ENCODE measurements around the gene ITIH4.

Gene ITIH4

DNA sequence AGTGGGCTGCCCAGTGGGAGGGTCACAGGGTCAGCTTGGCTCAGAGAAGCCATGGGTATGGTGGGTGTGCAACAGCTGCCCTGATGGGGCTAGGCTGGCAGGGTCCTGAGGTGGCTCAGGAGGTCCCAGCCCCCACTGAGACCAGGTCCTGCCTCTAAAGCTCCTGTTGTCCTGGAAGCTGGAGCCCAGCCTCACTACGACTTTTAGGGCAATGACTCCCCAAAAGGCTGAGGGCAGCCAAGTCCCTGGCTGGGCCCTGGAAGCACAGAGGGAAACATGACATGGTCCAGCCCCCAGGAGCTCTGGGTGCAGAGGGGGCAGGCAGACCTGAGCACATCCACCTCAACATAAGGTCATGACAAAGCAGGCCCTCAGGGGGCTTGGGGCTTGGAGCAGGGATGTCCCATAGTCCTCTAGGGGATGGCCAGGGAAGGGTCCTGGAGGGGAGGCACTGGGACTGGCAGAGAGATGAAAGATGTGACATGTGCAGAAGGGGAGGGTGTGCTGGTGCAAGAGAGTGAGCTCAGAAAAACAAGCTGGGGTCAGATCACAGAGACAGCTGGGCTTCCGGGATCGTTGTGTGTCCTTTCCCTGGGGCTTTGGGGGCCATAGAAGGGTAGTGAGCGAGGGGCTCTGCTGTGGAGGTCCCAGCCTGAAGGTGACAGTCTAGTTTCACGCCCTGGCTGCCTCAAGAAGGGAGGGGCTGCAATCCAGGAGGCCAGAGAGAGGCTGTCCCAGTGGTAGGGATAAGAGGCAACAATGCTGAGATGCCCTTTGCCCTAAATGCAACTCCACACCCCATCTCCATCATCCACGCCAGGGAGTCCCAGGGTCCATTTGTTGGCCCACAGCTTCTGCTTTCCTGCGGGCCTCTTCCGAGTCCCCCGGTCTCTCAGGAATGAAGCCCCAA lies 36.5 kb downstream of the ITIH4 start:
- TF ChIP-seq SUZ12 (IDR thresholded peaks at IDR 0.05) (no peak), FOXA1 (IDR thresholded peaks at IDR 0.05) (no peak), FOXK2 (IDR thresholded peaks at IDR 0.05) (no peak), L3MBTL2 (conservative IDR thresholded peaks at IDR 0.05) (no peak), BHLHE40 (IDR thresholded peaks at IDR 0.05; ENCODE audit: borderline replicate concordance) (no peak)
- DNase-seq (ENCODE audit: extremely low spot score) = no peak
- CTCF ChIA-PET = interaction anchor here (2.5 kb wide), 1 partner anchor 27 kb away, joined by 10 read pairs; no protein-coding TSS in a partner anchor
- POLR2A ChIA-PET = interaction anchor here (0.8 to 1.6 kb wide), 2 partner anchors 15 to 23 kb away, joined by 3 to 8 read pairs; partner anchors contain the start of gene NEK4

GRCh38 chr3:52792961-52793695 lies 37.3 kb downstream of the ITIH4 start:
- CTCF ChIA-PET = interaction anchor here (1.1 to 2.5 kb wide), 2 partner anchors 28 to 51 kb away, joined by 4 to 10 read pairs; no protein-coding TSS in a partner anchor
- DNase-seq (ENCODE audit: extremely low spot score) = no peak
- TF ChIP-seq TARDBP (IDR thresholded peaks at IDR 0.05) = no peak
- no peak for TF ChIP-seq SUZ12 (IDR thresholded peaks at IDR 0.05)
- TF ChIP-seq HDGF (IDR thresholded peaks at IDR 0.05; ENCODE audit: borderline replicate concordance) = no peak
- no peak for TF ChIP-seq FOXK2 (IDR thresholded peaks at IDR 0.05)
- POLR2A ChIA-PET = interaction anchor here (0.8 to 1.6 kb wide), 2 partner anchors 16 to 22 kb away, joined by 3 to 8 read pairs; partner anchors contain the start of gene NEK4

DNA sequence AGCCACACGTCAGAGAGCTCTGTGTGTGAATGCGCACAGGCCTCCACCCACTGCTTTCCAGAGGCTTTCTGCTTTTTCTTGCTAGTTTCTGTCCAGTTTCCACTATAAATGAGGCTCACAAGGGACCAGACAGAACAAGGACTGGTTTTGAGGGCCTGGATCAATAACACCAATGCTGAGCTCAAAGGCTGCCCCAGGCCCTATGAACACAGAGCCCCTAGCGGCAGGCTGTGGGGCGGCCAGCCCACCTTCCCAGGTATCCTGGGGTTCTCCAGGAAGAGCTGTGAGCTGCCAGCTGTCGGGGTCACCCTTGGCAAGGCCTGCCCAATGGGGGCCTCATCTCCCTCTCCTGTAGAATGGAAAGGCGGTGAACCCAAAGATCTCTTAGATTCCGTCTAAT lies 38.1 kb downstream of the ITIH4 start:
- no peak for DNase-seq (ENCODE audit: extremely low spot score)
- TF ChIP-seq FOXA1 (IDR thresholded peaks at IDR 0.05) (no peak), SUZ12 (IDR thresholded peaks at IDR 0.05) (no peak), BHLHE40 (IDR thresholded peaks at IDR 0.05; ENCODE audit: borderline replicate concordance) (no peak), FOXM1 (IDR thresholded peaks at IDR 0.05; ENCODE audit: borderline replicate concordance) (no peak), TARDBP (IDR thresholded peaks at IDR 0.05) (no peak), HDGF (IDR thresholded peaks at IDR 0.05; ENCODE audit: borderline replicate concordance) (no peak), ELF4 (IDR thresholded peaks at IDR 0.05) (no peak), L3MBTL2 (conservative IDR thresholded peaks at IDR 0.05) (no peak), ARNT (IDR thresholded peaks at IDR 0.05) (no peak), ZNF384 (IDR thresholded peaks at IDR 0.05) (no peak), CTBP1 (IDR thresholded peaks at IDR 0.05; ENCODE audit: borderline replicate concordance) (no peak), FOXK2 (IDR thresholded peaks at IDR 0.05) (no peak), PKNOX1 (IDR thresholded peaks at IDR 0.05) (no peak), NFRKB (IDR thresholded peaks at IDR 0.05) (no peak)
- ChIA-PET POLR2A (interaction anchor here (3.2 kb wide), 1 partner anchor 22 kb away, joined by 13 read pairs; the partner anchor contains the start of gene NEK4), CTCF (interaction anchor here (0.6 to 2.5 kb wide), 3 partner anchors 21 to 50 kb away, joined by 4 to 10 read pairs (median 4); partner anchors contain the start of gene NEK4)

- POLR2A ChIA-PET = interaction anchor here (3.2 kb wide), 1 partner anchor 21 kb away, joined by 13 read pairs; the partner anchor contains the start of gene NEK4
- TF ChIP-seq LEF1 (IDR thresholded peaks at IDR 0.05; ENCODE audit: borderline replicate concordance) (no peak), ZNF384 (IDR thresholded peaks at IDR 0.05) (no peak), HDGF (IDR thresholded peaks at IDR 0.05; ENCODE audit: borderline replicate concordance) (no peak)
- DNase-seq (ENCODE audit: extremely low spot score) = no peak
- CTCF ChIA-PET = interaction anchor here (0.6 to 2.5 kb wide), 2 partner anchors 21 to 29 kb away, joined by 4 to 10 read pairs; partner anchors contain the start of gene NEK4
Measured at GRCh38 chr3:52791928-52792327, 38.5 kb downstream of the ITIH4 start.

DNA sequence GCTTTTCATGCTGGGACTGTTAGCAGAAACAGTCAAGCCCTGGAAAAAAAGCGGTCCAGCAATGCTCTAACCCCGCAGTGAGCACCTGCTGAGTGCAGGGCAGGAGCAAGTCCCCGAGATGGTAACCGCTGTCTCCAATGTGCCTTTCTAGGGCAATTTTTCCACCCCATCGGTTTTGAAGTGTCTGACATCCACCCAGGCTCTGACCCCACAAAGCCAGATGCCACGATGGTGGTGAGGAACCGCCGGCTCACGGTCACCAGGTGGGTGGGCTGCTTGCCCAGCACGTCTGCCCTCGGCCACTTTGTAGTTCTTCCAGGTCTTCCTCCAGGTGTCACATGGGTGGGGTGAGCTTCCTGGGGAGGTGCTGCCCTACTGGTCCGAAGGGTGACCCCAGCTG lies 39.1 kb downstream of the ITIH4 start:
- DNase-seq (ENCODE audit: extremely low spot score) = no peak
- TF ChIP-seq SP1 (IDR thresholded peaks at IDR 0.05) (no peak), FOXA1 (IDR thresholded peaks at IDR 0.05) (no peak), TARDBP (IDR thresholded peaks at IDR 0.05) (no peak), L3MBTL2 (conservative IDR thresholded peaks at IDR 0.05) (no peak), PKNOX1 (IDR thresholded peaks at IDR 0.05) (no peak), FOXM1 (IDR thresholded peaks at IDR 0.05; ENCODE audit: borderline replicate concordance) (no peak), LEF1 (IDR thresholded peaks at IDR 0.05; ENCODE audit: borderline replicate concordance) (no peak), NFRKB (IDR thresholded peaks at IDR 0.05) (no peak), ARNT (IDR thresholded peaks at IDR 0.05) (no peak), SUZ12 (IDR thresholded peaks at IDR 0.05) (no peak), HDGF (IDR thresholded peaks at IDR 0.05; ENCODE audit: borderline replicate concordance) (no peak), BHLHE40 (IDR thresholded peaks at IDR 0.05; ENCODE audit: borderline replicate concordance) (no peak), ELF4 (IDR thresholded peaks at IDR 0.05) (no peak)
- ChIA-PET CTCF (interaction anchor here (2.5 kb wide), 1 partner anchor 29 kb away, joined by 10 read pairs; no protein-coding TSS in a partner anchor), POLR2A (interaction anchor here (3.2 kb wide), 1 partner anchor 20 kb away, joined by 13 read pairs; the partner anchor contains the start of gene NEK4)

- TF ChIP-seq FOXA1 (IDR thresholded peaks at IDR 0.05) (no peak), SP1 (IDR thresholded peaks at IDR 0.05) (no peak), FOXK2 (IDR thresholded peaks at IDR 0.05) (no peak), LEF1 (IDR thresholded peaks at IDR 0.05; ENCODE audit: borderline replicate concordance) (no peak), HDGF (IDR thresholded peaks at IDR 0.05; ENCODE audit: borderline replicate concordance) (no peak), ZNF384 (IDR thresholded peaks at IDR 0.05) (no peak), BHLHE40 (IDR thresholded peaks at IDR 0.05; ENCODE audit: borderline replicate concordance) (no peak), PKNOX1 (IDR thresholded peaks at IDR 0.05) (no peak), CTBP1 (IDR thresholded peaks at IDR 0.05; ENCODE audit: borderline replicate concordance) (no peak)
- ChIA-PET POLR2A (interaction anchor here (3.2 kb wide), 1 partner anchor 20 kb away, joined by 13 read pairs; the partner anchor contains the start of gene NEK4), CTCF (no interaction called here)
- no peak for DNase-seq (ENCODE audit: extremely low spot score)
Measured at GRCh38 chr3:52790741-52791140, 39.7 kb downstream of the ITIH4 start.
